Right lung (tissue), 5 donors: ENCODE results near the gene METRN. TPM values are rescaled to one million over a fixed set of nuclear protein-coding genes. Genes with fewer than 3 reads are reported as not detected.

Experiments used
- DNase-seq, 2 donors: peaks; one replicate each; pipeline ENCODE4 v3.0.0-alpha.2; 2013
- polyA plus RNA-seq, 5 donors: library from polyadenylated mRNA; unstranded; fragments of 120-200 nt; gene quantifications; one replicate each; pipeline versions ENCODE4 v1.2.1 to v1.2.3, GENCODE V29; 2013; ENCODE audit warnings: inconsistent platforms in 1 of 5, low replicate concordance in 1 of 5; ENCODE audit not compliant: insufficient read length in 5 of 5, insufficient read depth in 1 of 5

Gene METRN
- polyA plus RNA-seq, 5 donors, result 6.7 to 44.0 (median 10.8) TPM

DNA sequence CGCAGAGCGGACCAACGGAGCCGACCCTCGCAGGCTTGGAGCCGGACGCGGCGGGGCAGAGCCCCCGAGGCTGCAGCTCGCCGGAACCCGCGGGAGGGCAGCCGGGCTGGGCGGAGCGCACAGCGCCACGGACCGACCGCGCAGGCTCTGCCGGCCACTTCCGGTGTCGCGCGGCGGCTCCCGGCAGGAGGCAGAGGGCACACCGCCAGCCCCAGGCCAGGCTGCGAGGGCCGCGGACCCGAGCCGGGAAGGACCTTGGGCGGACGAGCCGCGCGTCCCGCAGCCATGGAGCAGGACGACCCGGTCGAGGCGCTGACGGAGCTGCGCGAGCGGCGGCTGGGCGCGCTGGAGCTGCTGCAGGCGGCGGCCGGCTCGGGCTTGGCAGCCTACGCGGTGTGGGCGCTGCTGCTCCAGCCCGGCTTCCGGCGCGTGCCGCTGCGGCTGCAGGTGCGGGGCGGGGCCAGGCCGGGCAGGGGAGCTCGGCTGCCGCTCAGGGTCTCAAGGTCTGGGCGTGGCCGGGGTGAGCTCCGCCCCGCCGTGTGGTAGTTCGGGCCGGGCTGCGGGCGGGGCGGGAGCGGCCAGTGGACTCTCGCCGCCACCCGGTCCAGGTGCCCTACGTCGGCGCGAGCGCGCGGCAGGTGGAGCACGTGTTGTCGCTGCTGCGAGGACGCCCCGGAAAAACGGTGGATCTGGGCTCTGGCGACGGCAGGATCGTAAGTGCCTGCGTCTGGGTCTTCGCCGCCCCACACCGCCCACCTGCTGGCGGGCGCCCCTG, 6.3 kb downstream of the METRN start, which contains the start of gene ANTKMT:
ANTKMT (plus strand) TSS at position 157 of the 775 bp plus-strand sequence; CDS start at position 286, 129 bp downstream.
- peak; percentile 76 to 77 for DNase-seq

DNA sequence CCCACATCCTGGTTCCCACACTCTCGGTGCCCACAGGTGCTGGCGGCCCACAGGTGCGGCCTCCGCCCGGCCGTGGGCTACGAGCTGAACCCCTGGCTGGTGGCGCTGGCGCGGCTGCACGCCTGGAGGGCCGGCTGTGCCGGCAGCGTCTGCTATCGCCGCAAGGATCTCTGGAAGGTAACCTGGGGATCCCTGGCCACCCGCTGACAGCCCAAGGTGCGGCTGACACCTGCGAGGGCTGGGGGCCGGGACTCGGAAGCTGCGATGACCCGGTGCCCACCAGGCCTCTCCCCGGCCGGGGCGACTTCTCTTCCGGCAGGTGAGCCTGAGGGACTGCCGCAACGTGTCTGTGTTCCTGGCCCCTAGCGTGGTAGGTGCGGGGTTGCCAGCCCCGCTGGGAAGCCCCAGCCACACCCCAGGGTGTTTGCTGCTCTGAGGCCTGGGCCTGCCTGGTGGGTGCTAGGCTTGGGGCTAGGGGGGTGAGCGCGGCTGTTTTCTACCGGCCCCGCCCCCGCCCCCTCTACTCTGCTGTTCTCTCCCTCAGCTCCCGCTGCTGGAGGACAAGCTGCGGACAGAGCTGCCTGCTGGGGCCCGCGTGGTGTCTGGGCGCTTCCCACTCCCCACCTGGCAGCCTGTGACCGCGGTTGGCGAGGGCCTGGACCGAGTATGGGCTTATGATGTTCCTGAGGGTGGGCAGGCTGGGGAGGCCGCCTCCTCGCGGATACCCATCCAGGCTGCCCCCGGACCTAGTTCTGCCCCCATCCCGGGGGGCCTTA, 7.0 kb downstream of the METRN start:
- no peak for DNase-seq

DNA sequence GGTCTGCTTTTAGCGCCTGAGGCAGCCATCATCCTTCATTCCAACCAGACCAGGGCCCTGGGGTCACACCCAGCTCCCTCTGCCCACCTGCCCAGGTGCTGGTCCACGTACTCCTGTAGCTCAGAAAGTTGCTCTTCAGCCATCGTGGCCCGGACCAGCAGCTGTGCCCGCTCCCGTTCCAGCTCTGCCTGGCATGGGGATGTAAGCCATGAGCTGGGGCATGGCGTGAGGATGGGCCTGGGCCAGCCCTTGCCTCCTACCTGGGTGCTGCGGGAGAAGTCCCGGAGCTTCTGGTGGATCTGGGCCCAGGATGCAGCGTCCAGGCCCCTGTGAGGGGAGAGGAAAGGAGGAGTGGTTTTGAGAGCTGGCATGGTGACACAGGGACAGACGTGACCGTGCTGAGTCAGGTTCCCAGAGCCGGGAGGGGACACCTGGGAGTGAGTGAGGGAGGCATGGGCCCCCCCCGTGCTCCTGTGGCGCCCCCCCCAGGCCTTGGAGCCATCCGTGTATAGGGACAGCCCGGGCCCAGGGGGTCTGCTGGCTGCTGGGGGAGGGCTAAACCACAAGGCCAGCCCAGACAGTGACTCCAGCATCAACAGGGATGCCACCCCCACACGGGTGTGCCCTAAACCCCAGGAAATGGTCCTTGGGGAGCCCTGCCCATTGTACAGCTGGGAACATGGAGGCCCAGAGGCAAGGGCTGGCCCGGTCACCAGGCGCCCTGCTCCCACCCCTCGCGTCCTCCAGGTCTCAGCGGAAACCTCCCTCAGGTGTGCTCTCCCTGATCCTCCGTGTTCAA, 8.1 kb downstream of the METRN start:
- DNase-seq, result no peak

DNA sequence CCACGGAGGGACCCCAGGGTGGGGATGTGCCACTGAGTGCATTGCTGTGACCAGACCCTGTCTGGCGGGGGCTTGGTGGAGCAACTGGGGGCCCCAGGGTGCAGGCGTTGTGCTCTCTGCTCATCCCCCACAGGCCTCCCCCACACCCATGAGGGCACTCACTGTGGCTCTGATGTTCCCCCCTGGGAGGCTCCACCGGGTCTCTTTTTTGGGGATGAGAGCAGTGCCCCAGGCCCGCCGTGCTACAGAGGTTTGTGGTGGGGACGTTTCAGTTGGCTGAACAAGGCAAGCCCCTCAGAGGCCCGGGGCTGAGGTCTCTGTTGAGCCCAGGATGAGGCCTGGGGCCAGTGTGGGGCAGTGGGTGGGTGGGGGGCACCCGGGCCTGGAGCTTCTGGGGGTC, 8.8 kb downstream of the METRN start:
- no peak for DNase-seq

DNA sequence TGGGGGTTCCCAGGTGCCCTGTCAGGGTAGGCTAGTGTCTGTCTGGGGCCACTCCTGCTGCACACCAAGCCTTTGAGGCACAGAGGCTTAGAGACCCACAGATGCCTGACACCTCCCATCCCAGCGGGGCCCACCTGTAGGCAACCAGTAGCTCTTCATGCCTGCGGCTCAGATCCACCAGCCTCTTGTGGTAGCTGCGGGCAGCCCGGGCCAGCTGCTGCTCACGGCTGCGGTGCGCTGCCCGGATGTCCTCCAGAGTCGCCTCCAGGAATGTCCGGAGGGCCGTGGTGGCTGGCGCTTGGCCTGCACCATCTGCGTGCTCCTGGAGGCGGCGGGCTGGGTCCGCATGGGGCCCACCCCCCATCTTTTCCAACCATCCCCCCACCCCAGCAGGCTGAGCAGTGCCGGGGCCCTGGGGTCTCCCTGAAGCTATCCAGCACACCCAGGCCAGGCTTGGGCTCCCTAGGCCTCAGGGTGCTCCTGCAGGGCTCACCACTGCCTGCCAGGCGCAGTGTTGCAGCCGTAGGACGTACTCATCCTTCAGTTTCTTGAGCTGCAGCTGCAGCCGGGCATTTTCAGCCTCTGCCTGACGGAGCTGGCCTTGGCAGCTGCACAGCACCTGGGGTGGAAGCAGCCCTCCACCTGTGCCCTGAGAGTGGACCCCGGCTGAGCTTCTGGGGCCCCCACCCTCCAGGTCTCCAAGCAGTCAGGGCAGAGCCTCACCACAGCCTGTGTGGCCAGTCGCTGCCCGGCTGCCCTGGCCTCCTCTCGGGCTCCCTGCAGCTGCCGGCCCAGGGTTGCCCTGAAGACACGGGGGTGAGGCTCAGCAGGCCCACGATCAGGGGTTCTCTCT, 9.5 kb downstream of the METRN start:
- DNase-seq, result no peak

DNA sequence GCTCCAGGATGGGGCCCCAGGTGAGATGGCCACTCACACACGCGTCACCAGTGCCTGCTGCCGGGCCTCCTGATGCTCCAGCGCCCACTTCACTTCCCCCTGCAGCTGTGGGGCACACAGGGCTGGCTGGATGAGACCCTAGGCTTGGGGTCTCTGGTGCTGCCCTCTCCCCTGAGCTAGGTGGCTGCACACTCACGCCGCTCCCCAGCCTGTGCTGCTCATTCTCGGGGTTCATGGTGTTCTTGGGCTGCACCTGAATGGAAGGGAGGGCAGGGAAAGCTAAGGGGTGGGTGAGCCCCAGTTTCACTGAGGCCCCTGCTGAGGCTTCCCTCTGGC, 10.1 kb downstream of the METRN start:
- DNase-seq, result no peak

DNA sequence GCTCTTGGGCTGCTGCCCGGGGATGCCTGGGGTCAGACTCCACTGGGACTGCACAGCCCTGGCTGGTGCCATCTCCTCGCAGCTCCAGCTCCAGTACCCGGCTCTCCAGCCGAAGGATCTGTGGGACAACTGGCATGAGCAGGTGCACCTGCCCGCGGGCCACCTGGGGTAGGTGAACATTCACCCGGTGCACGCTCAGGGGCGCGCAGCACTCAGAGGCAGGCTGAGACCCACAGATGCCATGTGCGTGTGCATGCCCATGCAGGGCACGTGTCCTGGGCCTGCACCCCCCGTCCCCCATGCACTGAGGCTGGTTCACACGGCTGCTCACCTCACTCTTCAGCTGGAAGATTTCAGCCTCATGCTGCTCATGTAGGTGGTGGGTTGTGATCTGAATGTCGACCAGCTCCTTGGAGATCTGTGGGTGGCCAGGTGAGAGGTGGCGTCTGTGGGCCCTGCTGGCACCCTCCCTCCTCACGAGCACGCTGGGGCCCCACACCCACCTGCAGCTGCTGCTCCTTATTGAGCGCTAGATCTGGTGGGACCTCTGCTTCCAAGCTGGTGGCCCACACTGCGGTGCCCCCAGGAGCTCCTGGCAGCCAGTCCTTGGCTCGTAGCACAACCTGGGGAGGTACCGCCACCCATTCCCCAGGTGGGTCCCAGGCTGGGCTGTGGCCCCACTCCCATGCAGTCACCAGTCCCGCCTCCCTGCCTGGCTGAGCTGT, 10.7 kb downstream of the METRN start:
- DNase-seq, result no peak

DNA sequence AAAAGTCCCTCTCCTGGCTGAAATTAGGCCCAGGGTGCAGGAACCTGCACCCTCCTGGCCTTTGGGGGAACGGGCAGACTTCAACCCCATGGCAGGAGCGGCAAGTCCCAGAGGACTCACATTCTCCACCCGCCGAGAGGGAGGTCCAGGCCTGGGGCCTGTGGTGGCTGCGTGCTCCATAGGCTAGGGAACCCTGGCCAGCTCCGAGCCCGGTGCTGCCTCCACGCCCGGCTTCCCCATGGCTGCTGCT, 11.2 kb downstream of the METRN start:
- DNase-seq, result no peak

DNA sequence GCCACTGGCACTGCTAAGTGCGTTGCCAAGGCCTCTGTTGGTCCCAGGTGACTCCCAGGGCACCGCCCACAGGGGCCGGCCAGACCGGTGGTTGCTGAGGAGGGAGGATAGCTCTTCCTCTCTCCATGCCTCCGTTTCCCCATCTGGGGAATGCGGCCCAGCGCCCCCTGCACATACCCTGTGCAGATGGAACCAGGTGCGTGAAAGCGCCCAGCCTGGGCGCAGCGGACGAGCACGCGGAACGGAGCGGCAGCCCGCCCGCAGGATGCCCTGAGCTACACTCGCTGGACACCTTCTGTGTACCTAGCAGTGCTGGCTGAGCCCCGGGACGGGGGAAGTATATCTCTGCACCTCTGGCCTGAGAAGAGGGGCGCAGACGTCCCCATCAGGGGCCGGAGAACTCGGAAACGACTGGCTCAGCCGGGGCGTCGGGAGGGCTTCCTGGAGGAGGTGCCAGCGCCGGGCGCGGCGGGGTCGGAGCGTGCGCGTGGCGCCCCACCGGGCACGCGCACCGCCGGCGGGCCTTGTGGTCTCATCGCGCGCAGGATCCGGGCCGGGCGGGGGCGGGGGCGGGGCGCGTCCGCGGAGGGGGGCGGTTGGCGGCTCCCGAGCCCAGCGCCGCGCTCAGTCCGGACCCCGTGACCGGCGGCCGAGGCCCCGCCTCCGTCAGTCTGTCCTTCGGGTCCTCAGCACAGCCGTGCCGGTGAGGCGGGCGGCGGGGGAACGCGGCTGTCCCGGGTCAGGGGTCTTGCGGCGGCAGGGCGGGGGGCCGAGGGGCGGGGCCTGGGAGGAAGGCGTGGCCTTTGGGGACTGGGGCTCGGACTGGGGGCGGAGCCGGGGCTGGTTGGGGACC, 11.7 kb downstream of the METRN start, which contains the start of the genes CCDC78 and HAGHL:
CCDC78 (minus strand) TSS at position 6 of the 853 bp plus-strand sequence. CDS start 76 bp downstream, outside the sequence.
HAGHL (plus strand) TSS at position 669 of the 853 bp plus-strand sequence. CDS start 404 bp downstream, outside the sequence.
- no peak for DNase-seq

DNA sequence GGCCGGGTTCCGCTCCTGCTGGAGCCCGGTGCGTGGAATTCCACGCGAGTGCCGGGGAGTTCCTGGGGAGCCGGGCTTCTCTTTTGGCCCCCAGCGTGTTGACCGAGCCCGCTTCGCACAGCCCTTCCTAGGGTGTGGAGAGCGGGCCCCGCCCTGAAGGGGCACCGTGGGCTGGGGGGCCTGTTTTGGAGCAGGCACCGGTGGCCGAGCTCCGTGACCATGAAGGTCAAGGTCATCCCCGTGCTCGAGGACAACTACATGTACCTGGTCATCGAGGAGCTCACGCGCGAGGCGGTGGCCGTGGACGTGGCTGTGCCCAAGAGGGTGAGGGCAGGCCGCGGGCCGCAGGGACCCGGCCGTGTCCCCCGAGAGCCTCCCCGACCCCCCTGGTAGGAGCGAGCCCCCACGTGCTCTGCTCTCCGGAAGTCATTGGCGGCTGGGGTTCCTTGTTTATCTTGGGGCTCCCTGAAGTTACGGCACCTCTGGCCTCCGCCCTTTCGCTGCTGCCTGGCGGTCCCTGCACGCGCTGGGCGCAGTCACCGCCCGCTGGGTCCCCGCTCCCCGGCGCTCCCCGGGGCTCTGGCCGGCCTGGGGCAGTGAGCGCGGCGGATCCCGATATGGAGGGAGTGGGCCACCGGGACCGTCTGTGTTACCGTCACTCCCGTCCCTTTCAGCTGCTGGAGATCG, 12.5 kb downstream of the METRN start:
- no peak for DNase-seq

DNA sequence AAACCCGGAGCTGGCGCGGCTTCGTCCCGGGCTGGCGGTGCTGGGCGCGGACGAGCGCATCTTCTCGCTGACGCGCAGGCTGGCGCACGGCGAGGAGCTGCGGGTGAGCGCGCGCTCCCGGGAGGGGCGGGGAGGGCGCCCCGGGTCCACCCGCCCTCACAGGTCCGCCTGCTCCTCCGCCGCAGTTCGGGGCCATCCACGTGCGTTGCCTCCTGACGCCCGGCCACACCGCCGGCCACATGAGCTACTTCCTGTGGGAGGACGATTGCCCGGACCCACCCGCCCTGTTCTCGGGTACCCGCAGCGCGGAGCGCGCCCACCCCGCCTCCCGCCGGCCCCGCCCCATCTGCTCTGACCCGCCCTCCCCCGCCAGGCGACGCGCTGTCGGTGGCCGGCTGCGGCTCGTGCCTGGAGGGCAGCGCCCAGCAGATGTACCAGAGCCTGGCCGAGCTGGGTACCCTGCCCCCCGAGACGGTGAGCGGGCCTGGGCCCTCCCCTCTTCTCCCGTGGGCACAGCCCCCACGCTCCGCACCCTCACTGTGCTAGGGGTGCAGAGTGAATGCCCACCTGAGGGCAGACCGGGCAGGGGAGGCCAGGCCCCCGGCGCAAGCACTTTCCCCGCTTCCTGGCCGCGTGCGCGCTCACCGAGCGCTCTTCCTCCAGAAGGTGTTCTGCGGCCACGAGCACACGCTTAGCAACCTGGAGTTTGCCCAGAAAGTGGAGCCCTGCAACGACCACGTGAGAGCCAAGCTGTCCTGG, 13.4 kb downstream of the METRN start:
- peak in 1 of 2 donors; percentile 30 for DNase-seq

DNA sequence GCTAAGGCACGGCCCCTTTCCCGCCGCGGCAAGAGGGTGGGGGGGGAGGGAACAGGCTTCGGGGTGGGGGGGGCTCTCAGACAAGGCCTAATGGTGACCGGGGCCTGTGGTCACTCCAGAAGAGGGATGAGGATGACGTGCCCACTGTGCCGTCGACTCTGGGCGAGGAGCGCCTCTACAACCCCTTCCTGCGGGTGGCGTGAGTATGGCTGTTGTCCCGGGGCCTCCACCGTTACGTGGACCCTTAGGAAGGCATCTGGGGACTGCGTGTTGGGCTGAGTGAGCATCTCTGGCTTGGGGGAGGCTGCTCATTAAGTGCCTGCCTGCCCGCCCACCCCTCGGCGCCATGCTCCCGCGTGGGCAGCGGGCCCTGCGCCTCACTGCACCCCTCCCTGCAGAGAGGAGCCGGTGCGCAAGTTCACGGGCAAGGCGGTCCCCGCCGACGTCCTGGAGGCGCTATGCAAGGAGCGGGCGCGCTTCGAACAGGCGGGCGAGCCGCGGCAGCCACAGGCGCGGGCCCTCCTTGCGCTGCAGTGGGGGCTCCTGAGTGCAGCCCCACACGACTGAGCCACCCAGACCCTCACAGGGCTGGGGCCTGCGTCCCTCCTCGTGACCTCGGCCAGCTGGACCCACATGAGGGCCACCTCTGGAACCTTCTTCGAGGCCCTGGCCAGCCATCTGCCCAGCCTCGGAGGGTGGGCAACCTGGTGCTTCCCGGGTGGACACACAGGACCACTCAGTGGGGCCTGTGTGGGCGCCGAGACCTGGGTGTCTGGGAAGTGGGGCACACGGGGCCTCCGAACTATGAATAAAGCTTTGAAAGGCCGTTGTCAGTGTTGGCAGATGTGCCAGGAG, 14.2 kb downstream of the METRN start:
- no peak for DNase-seq

DNA sequence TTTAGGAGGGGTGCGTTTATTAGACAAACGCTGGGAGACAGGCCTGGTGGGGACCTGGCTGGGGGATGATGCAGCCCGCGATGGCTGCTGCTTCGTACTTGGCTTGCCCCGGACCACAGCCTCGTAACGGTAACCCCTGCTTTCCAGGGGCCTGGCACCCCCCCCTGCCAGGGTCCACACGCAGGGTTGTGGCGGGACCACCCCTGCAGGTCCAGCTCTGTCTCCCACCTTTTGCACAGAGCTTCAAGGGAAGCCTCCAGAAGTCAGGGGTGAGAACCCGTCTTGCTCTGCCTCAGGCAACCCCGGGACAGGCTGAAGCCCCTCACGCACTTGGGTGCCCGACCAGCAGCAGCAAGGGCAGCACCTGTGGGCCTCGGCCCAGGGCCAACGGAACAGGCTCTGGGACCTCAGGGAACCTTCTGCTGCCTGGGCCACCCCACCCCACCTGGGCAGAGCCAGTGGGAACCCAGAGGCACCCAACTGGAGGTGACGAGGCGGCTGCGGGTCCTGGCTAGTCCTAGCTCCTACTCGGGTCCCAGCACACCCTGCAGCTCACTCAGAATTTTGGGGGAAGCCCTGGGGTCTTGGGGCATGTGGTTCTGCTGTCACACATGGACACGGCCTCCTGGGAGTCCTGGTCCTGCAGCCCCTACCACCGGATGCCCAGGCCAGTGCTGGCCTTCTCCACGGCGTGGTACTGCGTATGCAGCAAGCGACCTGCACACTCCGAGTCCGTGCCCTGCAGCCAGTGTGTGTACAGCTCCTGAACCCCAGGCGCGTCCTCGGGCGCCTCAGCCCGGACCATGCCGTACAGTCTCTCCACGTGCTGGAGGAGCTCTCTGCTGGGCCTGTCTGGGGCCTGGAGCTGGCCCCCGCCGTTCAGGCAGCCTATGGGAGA, 15.1 kb downstream of the METRN start:
- DNase-seq, result no peak

DNA sequence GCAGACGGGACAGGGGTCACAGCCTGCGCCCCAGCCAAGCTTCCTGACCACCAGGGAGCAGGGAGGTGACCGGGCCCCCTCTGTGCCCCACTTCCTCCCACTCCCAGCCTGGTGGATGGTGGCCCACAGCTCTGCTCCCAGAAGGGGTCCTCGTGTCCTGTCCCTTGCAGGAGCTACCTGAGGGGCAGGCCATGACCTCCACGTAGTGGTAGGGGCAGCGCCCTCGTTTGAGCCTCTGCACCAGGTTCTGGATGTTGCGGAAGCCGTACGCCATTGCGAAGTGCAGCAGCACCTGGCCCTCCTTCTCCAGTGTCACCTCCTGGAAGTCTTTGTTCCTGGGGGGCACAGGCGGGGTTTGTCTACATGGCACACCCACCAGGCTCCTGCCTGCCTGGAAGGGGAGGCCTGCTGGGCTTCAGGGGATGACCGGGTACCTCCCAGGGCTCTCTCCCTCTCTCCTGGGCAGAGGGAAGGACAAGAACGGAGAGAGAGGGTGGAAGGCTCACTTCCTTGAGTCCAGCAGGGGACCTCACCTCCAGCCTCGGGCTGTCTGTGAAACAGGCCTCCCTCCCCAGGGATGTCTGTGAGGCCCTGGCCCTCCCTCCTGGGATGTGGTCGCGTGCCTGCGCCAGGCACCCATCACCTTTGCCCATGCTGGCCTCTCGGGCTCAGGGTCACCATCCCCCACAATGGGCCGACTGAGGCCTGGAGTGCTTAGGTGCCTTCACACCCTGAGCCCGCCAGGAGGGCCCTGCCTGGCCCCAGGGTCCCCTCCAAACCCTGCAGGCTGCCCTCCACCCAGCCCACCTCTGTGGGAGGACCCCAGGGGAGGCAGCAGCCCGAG, 16.0 kb downstream of the METRN start:
- no peak for DNase-seq

DNA sequence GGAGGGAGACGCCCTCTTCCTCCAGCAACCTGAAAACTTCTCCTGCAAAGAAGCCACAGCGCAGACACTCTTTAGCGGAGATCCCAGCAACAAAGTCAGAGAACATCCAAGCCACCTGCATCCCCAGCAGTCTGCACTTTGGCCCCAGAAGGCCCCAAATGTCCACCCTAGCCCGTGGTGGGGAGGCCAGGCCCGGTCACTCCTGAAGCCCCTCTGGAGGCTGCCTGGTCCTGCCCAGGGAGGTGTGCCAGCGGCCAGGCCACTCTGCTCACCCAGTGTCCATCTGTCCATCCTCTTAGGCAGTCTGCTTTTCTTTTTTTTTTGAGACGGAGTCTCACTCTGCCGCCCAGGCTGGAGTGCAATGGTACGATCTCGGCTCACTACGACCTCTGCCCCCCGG, 17.4 kb downstream of the METRN start:
- DNase-seq, result no peak
